BLaER1 (cell line): ENCODE results near the gene DCST2.
"Not testable (repeated sequence)": the region's sequence is repeated elsewhere in the genome, so short reads cannot be mapped to it uniquely, and the experiment has no call there.

Experiments
- H3K27ac ChIP-seq: shearing (Covaris generic); formaldehyde crosslinking; 2 replicates; pipeline ENCODE4 v1.8.1; 2022
- H3K27me3 ChIP-seq: shearing (Covaris generic); formaldehyde crosslinking; 2 replicates; pipeline ENCODE4 v1.8.1; 2022
- H3K36me3 ChIP-seq: shearing (Covaris generic); formaldehyde crosslinking; 2 replicates; pipeline ENCODE4 v1.8.1; 2022
- H3K4me1 ChIP-seq: shearing (Covaris generic); formaldehyde crosslinking; 2 replicates; pipeline ENCODE4 v1.8.1; 2022
- H3K4me2 ChIP-seq: shearing (Covaris generic); formaldehyde crosslinking; 2 replicates; pipeline ENCODE4 v1.8.1; 2022
- H3K4me3 ChIP-seq: shearing (Covaris generic); formaldehyde crosslinking; 2 replicates; pipeline ENCODE4 v1.8.1; 2022
- H3K9ac ChIP-seq: shearing (Covaris generic); formaldehyde crosslinking; 2 replicates; pipeline ENCODE4 v1.8.1; 2022
- H3K9me3 ChIP-seq: shearing (Covaris generic); formaldehyde crosslinking; 2 replicates; pipeline ENCODE4 v1.8.1; 2022
- H4K20me1 ChIP-seq: shearing (Covaris generic); formaldehyde crosslinking; 2 replicates; pipeline ENCODE4 v1.8.1; 2022
- Cebpa-rat ChIP-seq: shearing (Covaris generic); IDR thresholded peaks from 2 replicates; pipeline ENCODE4 v1.8.1; 2022

DCST2 gene

GRCh38 chr1:155001675-155002463, 31.7 kb downstream of the DCST2 start:
- Histone ChIP-seq H3K4me1 (peaks cover 54% of the 10 kb centered on the region), H3K4me3 (peak overlapping the region; percentile 95), H3K27me3 (no peaks in the 10 kb centered on the region), H3K4me2 (peak overlapping the region; percentile 84), H3K27ac (peak overlapping the region; percentile 90), H3K9me3 (no peaks in the 10 kb centered on the region), H4K20me1 (no peaks in the 10 kb centered on the region; the same call in 1 of the 2 replicates), H3K36me3 (no peaks in the 10 kb centered on the region), H3K9ac (peak overlapping the region; percentile 86)
- no peak for TF ChIP-seq Cebpa-rat

- H3K9me3 ChIP-seq: no peaks in the 10 kb centered on the region
- peak overlapping the region; percentile 95 for H3K4me3 ChIP-seq
- H3K4me1 ChIP-seq: peaks cover 54% of the 10 kb centered on the region
- H3K4me2 ChIP-seq: peak overlapping the region; percentile 84
- H3K9ac ChIP-seq: peak overlapping the region; percentile 86
- H3K36me3 ChIP-seq: no peaks in the 10 kb centered on the region
- no peaks in the 10 kb centered on the region for H3K27me3 ChIP-seq
- H4K20me1 ChIP-seq: no peaks in the 10 kb centered on the region
- no peak for TF ChIP-seq Cebpa-rat
- H3K27ac ChIP-seq: peak overlapping the region; percentile 90
Measured at GRCh38 chr1:155001425-155001674, 32.2 kb downstream of the DCST2 start.

- Histone ChIP-seq H3K27me3 (no peaks in the 10 kb centered on the region), H3K4me1 (peaks cover 54% of the 10 kb centered on the region), H3K4me3 (peak overlapping the region; percentile 95), H4K20me1 (no peaks in the 10 kb centered on the region), H3K27ac (peak overlapping the region; percentile 90), H3K9me3 (no peaks in the 10 kb centered on the region), H3K36me3 (no peaks in the 10 kb centered on the region), H3K9ac (peak overlapping the region; percentile 86), H3K4me2 (peak overlapping the region; percentile 84)
- TF ChIP-seq Cebpa-rat: no peak
Measured at GRCh38 chr1:155000726-155001424, 32.7 kb downstream of the DCST2 start.

GRCh38 chr1:155000411-155000725, 33.2 kb downstream of the DCST2 start:
- H4K20me1 ChIP-seq: no peaks in the 10 kb centered on the region
- H3K27ac ChIP-seq: peak overlapping the region; percentile 90
- H3K36me3 ChIP-seq: no peaks in the 10 kb centered on the region
- no peaks in the 10 kb centered on the region for H3K9me3 ChIP-seq
- H3K9ac ChIP-seq: peak overlapping the region; percentile 86
- no peaks in the 10 kb centered on the region for H3K27me3 ChIP-seq
- peak overlapping the region; percentile 84 for H3K4me2 ChIP-seq
- H3K4me1 ChIP-seq: peaks cover 49% of the 10 kb centered on the region
- TF ChIP-seq Cebpa-rat: no peak
- peak overlapping the region; percentile 95 for H3K4me3 ChIP-seq

GRCh38 chr1:154999571-155000410, 33.8 kb downstream of the DCST2 start:
- H3K27ac ChIP-seq: peak overlapping the region; percentile 52
- no peaks in the 10 kb centered on the region for H3K9me3 ChIP-seq
- H3K36me3 ChIP-seq: no peaks in the 10 kb centered on the region
- H3K4me1 ChIP-seq: peaks cover 50% of the 10 kb centered on the region
- TF ChIP-seq Cebpa-rat: no peak
- H3K4me2 ChIP-seq: peak overlapping the region; percentile 84
- H3K4me3 ChIP-seq: peak overlapping the region; percentile 95
- no peaks in the 10 kb centered on the region for H3K27me3 ChIP-seq
- H4K20me1 ChIP-seq: no peaks in the 10 kb centered on the region
- peak overlapping the region; percentile 73 for H3K9ac ChIP-seq

GRCh38 chr1:154998818-154999570, 34.6 kb downstream of the DCST2 start:
- H3K27me3 ChIP-seq: no peaks in the 10 kb centered on the region
- peaks cover 50% of the 10 kb centered on the region for H3K4me1 ChIP-seq
- H4K20me1 ChIP-seq: no peaks in the 10 kb centered on the region
- no peaks in the 10 kb centered on the region for H3K9me3 ChIP-seq
- H3K27ac ChIP-seq: peak overlapping the region; percentile 35; the same call in 1 of the 2 replicates
- H3K9ac ChIP-seq: peak overlapping the region; percentile 57; the same call in 1 of the 2 replicates
- peak overlapping the region; percentile 84 for H3K4me2 ChIP-seq
- peak overlapping the region; percentile 95 for H3K4me3 ChIP-seq
- TF ChIP-seq Cebpa-rat: no peak
- 0 out of 2 replicates have a peak, but pooled peaks cover under 1% of the 10 kb centered on the region for H3K36me3 ChIP-seq

GRCh38 chr1:154998201-154998780, 35.3 kb downstream of the DCST2 start:
- Histone ChIP-seq H3K4me2 (peak overlapping the region; percentile 84), H3K9ac (0 out of 2 replicates have a peak overlapping the region, but pooled peaks have one; percentile 57), H4K20me1 (no peaks in the 10 kb centered on the region), H3K27me3 (no peaks in the 10 kb centered on the region), H3K9me3 (no peaks in the 10 kb centered on the region), H3K4me1 (peaks cover 57% of the 10 kb centered on the region), H3K27ac (peak overlapping the region; percentile 35; the same call in 1 of the 2 replicates), H3K36me3 (0 out of 2 replicates have a peak, but pooled peaks cover 6% of the 10 kb centered on the region), H3K4me3 (peak overlapping the region; percentile 95)
- no peak for TF ChIP-seq Cebpa-rat

GRCh38 chr1:154996966-154997701, 36.4 kb downstream of the DCST2 start:
- no peaks in the 10 kb centered on the region for H3K9me3 ChIP-seq

GRCh38 chr1:154995301-154995983, 38.1 kb downstream of the DCST2 start:
- H3K27me3 ChIP-seq, H3K27ac ChIP-seq, H4K20me1 ChIP-seq, H3K4me3 ChIP-seq, H3K9me3 ChIP-seq, H3K9ac ChIP-seq: not testable (repeated sequence)
- Histone ChIP-seq H3K4me2 (peak overlapping the region; percentile 51; the same call in 1 of the 2 replicates), H3K4me1 (peaks cover 66% of the 10 kb centered on the region), H3K36me3 (peaks cover 30% of the 10 kb centered on the region)

More at GRCh38 chr1:154996966-154997701, 36.4 kb downstream of the DCST2 start:
- TF ChIP-seq Cebpa-rat: no peak
- Histone ChIP-seq H3K4me1 (peaks cover 66% of the 10 kb centered on the region), H4K20me1 (no peaks in the 10 kb centered on the region), H3K27me3 (no peaks in the 10 kb centered on the region), H3K27ac (0 out of 2 replicates have a peak overlapping the region, but pooled peaks have one; percentile 22), H3K36me3 (peaks cover 15% of the 10 kb centered on the region), H3K9ac (0 out of 2 replicates have a peak overlapping the region, but pooled peaks have one; percentile 50), H3K4me3 (no peak overlapping the region), H3K4me2 (peak overlapping the region; percentile 84)
